SK-N-SH (cell line): ENCODE measurements around the gene MLIP. TPM values are rescaled to one million over a fixed set of nuclear protein-coding genes. Genes with fewer than 3 reads are reported as not detected.

Source experiments
- CTCF ChIA-PET: fragments of 300-600, 350-600 bp; formaldehyde crosslinking; extraction: SDS; loops from one replicate; lab custom pipeline; 2021; lab: Yijun Ruan, JAX
- POLR2A ChIA-PET: fragments of 350-600 bp; sonication (Branson Sonifier 250); formaldehyde crosslinking; extraction: SDS; loops from one replicate; lab custom pipeline; 2020; ENCODE audit warnings: antibody characterized with exemption, inconsistent platforms; lab: Yijun Ruan, JAX
- DNase-seq: peaks from one replicate; pipeline ENCODE4 v3.0.0; 2012
- H2AFZ ChIP-seq: fragments of 200-600 bp; sonication (generic); 2 replicates; pipeline ENCODE4 v1.8.1; 2016; ENCODE audit warnings: antibody characterized with exemption, mild to moderate bottlenecking, low read depth
- H3F3A ChIP-seq: fragments of 200-600 bp; sonication (generic); replicated peaks from 2 replicates; pipeline ENCODE3; 2016; ENCODE audit warnings: antibody characterized with exemption, mild to moderate bottlenecking; ENCODE audit not compliant: insufficient read depth
- H3K27ac ChIP-seq, 2 experiments: fragments of 200-500 bp in 1 of 2; fragments of 200-600 bp in 1 of 2; sonication (Bioruptor generic) in 1 of 2; sonication (generic), shearing (Covaris generic) in 1 of 2; 2 replicates each; pipeline versions ENCODE4 v1.5.1 to v1.6.1; 2014 to 2016; ENCODE audit warnings: low read depth in 2 of 2, inconsistent platforms in 1 of 2, low read length in 1 of 2, mild to moderate bottlenecking in 1 of 2, mixed read lengths in 1 of 2
- H3K27me3 ChIP-seq: fragments of 200-600 bp; sonication (generic), shearing (Covaris generic); 2 replicates; pipeline ENCODE4 v1.6.1; 2016; ENCODE audit warnings: mixed run types; ENCODE audit not compliant: insufficient read depth
- H3K36me3 ChIP-seq, 2 experiments: fragments of 200-500 bp in 1 of 2; fragments of 200-600 bp in 1 of 2; sonication (Bioruptor generic) in 1 of 2; sonication (generic) in 1 of 2; replicated peaks in 1 of 2; 2 replicates each; pipeline versions ENCODE3 to v1.5.1; 2014 to 2016; ENCODE audit warnings: low read length in 1 of 2, mild to moderate bottlenecking in 1 of 2; ENCODE audit not compliant: insufficient read depth in 2 of 2, control insufficient read depth in 1 of 2
- H3K4me1 ChIP-seq, 2 experiments: fragments of 200-500 bp in 1 of 2; fragments of 200-600 bp in 1 of 2; sonication (Bioruptor generic) in 1 of 2; sonication (generic), shearing (Covaris generic) in 1 of 2; 2 replicates each; pipeline versions ENCODE4 v1.5.1 to v1.6.1; 2014 to 2016; ENCODE audit warnings: low read depth in 1 of 2, low read length in 1 of 2, mixed run types in 1 of 2; ENCODE audit not compliant: insufficient read depth in 2 of 2, control insufficient read depth in 1 of 2
- H3K4me2 ChIP-seq: fragments of 200-600 bp; sonication (generic), shearing (Covaris generic); 2 replicates; pipeline ENCODE4 v1.6.1; 2017; ENCODE audit warnings: mixed run types
- H3K4me3 ChIP-seq, 2 experiments: fragments of 200-500 bp in 1 of 2; fragments of 200-600 bp in 1 of 2; sonication (Bioruptor generic) in 1 of 2; sonication (generic), shearing (Covaris generic) in 1 of 2; 2 replicates each; pipeline versions ENCODE4 v1.5.1 to v1.8.1; 2014 to 2016; ENCODE audit warnings: low read depth in 2 of 2, inconsistent platforms in 1 of 2, low read length in 1 of 2, mild to moderate bottlenecking in 1 of 2, mixed read lengths in 1 of 2, moderate library complexity in 1 of 2
- H3K79me2 ChIP-seq: fragments of 200-600 bp; sonication (generic); 2 replicates; pipeline ENCODE4 v1.8.1; 2017; ENCODE audit warnings: mild to moderate bottlenecking; ENCODE audit not compliant: insufficient read depth
- H3K9ac ChIP-seq: fragments of 200-600 bp; sonication (generic); 2 replicates; pipeline ENCODE4 v1.6.1; 2017; ENCODE audit warnings: mixed run types
- H3K9me2 ChIP-seq: fragments of 200-600 bp; sonication (generic); 2 replicates; pipeline ENCODE4 v1.6.1; 2017; ENCODE audit warnings: mixed run types
- H3K9me3 ChIP-seq: fragments of 200-600 bp; sonication (generic); 2 replicates; pipeline ENCODE4 v1.6.1; 2017; ENCODE audit warnings: mixed run types, mild to moderate bottlenecking, moderate library complexity
- H4K20me1 ChIP-seq: fragments of 200-600 bp; sonication (generic); 2 replicates; pipeline ENCODE4 v1.6.1; 2017; ENCODE audit warnings: mild to moderate bottlenecking, mixed run types; ENCODE audit not compliant: insufficient read depth
- ELF1 ChIP-seq: IDR thresholded peaks from 2 replicates; pipeline ENCODE4 v1.4.0; 2012
- EZH2phosphoT487 ChIP-seq: fragments of 200-600 bp; sonication (generic); IDR thresholded peaks from 2 replicates; pipeline ENCODE4 v1.6.1; 2017; ENCODE audit warnings: low read depth, mixed run types, mild to moderate bottlenecking, antibody characterized with exemption, moderate library complexity, borderline replicate concordance
- FOSL2 ChIP-seq: IDR thresholded peaks from 2 replicates; pipeline ENCODE4 v1.4.0; 2012; ENCODE audit warnings: low read depth, mild to moderate bottlenecking, moderate library complexity, borderline replicate concordance
- FOXJ3 ChIP-seq: sonication (generic); formaldehyde crosslinking; IDR thresholded peaks from 2 replicates; pipeline ENCODE4 v1.5.1; 2020; ENCODE audit warnings: mild to moderate bottlenecking, missing genetic modification reagents
- FOXM1 ChIP-seq: IDR thresholded peaks from 2 replicates; pipeline ENCODE4 v1.4.0; 2012; ENCODE audit warnings: low read depth, mild to moderate bottlenecking
- GABPA ChIP-seq: IDR thresholded peaks from 2 replicates; pipeline ENCODE4 v1.4.0; 2012; ENCODE audit warnings: low read depth, mild to moderate bottlenecking
- GATA2 ChIP-seq: sonication (generic); formaldehyde crosslinking; IDR thresholded peaks from 2 replicates; pipeline ENCODE4 v1.5.0; 2020; ENCODE audit warnings: mild to moderate bottlenecking, missing genetic modification reagents
- JUND ChIP-seq: IDR thresholded peaks from 2 replicates; pipeline ENCODE4 v1.4.0; 2012
- MEF2A ChIP-seq: IDR thresholded peaks from 2 replicates; pipeline ENCODE4 v1.4.0; 2012; ENCODE audit warnings: low read depth, borderline replicate concordance
- NRF1 ChIP-seq: IDR thresholded peaks from 2 replicates; pipeline ENCODE4 v1.6.1; 2012; ENCODE audit warnings: low read depth, mild to moderate bottlenecking, low read length
- RAD21 ChIP-seq: IDR thresholded peaks from 2 replicates; pipeline ENCODE4 v1.6.1; 2012; ENCODE audit warnings: mild to moderate bottlenecking, low read length
- RFX5 ChIP-seq: IDR thresholded peaks from 2 replicates; pipeline ENCODE4 v1.6.1; 2012; ENCODE audit warnings: mild to moderate bottlenecking, improper control_type of control experiment, low read length
- RXRA ChIP-seq: IDR thresholded peaks from 2 replicates; pipeline ENCODE4 v1.4.0; 2012; ENCODE audit warnings: low read depth, mild to moderate bottlenecking, borderline replicate concordance
- TAF1 ChIP-seq: IDR thresholded peaks from 2 replicates; pipeline ENCODE4 v1.6.1; 2012; ENCODE audit warnings: low read depth, mild to moderate bottlenecking, low read length, moderate library complexity, borderline replicate concordance
- TCF12 ChIP-seq: IDR thresholded peaks from 2 replicates; pipeline ENCODE4 v1.4.0; 2012
- TEAD4 ChIP-seq: IDR thresholded peaks from 2 replicates; pipeline ENCODE4 v1.4.0; 2012; ENCODE audit warnings: mild to moderate bottlenecking, borderline replicate concordance; ENCODE audit not compliant: insufficient read depth
- USF2 ChIP-seq: fragments of 150-350 bp; IDR thresholded peaks from 2 replicates; pipeline ENCODE4 v1.6.1; 2017; ENCODE audit warnings: antibody characterized with exemption, low read length, low read depth, borderline replicate concordance
- YY1 ChIP-seq: IDR thresholded peaks from 2 replicates; pipeline ENCODE4 v1.4.0; 2012; ENCODE audit warnings: low read depth, mild to moderate bottlenecking
- WGBS: methylation state at CpG from one replicate; pipeline ENCODE4 v1.1.6; 2017; ENCODE audit warnings: low lambda C conversion rate; 5-methylcytosine and 5-hydroxymethylcytosine counted together
- polyA plus RNA-seq, 3 experiments: library from polyadenylated mRNA; depleted of rRNA; stranded (reverse); fragments of >200 nt; gene quantifications; 2 replicates each; pipeline ENCODE4 v1.2.3, GENCODE V29; 2012
- TF ChIP-seq, protein P1 (sequence below): IDR thresholded peaks from 2 replicates; pipeline ENCODE4; 2012
- TF ChIP-seq, protein P2 (sequence below): IDR thresholded peaks from 2 replicates; pipeline ENCODE4 v1.6.1; 2012; ENCODE audit warnings: mild to moderate bottlenecking, low read depth, low read length, moderate library complexity
- TF ChIP-seq, protein P3 (sequence below): IDR thresholded peaks from 2 replicates; pipeline ENCODE4 v1.4.0; 2012; ENCODE audit warnings: low read depth, borderline replicate concordance

The MLIP gene
- polyA plus RNA-seq, 1 of the 3 experiments (the other 2 are of a cell fraction), result not detected

GRCh38 chr6:54308289-54308985 is 197.2 kb downstream of the MLIP start, which contains the start of gene TINAG:
TSS of gene TINAG (plus strand) at chr6:54308441. CDS start at chr6:54308551, 110 bp downstream.
- Histone ChIP-seq H4K20me1 (no peaks in the 10 kb centered on the region), H3K9me2 (no peaks in the 10 kb centered on the region), H3K36me3 (no peaks in the 10 kb centered on the region), H3K4me3 (no peak within 1 kb of the TSS), H3F3A (no peaks in the 10 kb centered on the region), H3K9ac (no peak within 1 kb of the TSS), H3K79me2 (no peaks in the 10 kb centered on the region), H3K27me3 (no peaks in the 10 kb centered on the region), H3K9me3 (no peaks in the 10 kb centered on the region), H3K4me2 (no peak within 1 kb of the TSS), H3K4me1 (no peaks in the 10 kb centered on the region), H2AFZ (peak within 1 kb of the TSS; percentile 71), H3K27ac (no peak within 1 kb of the TSS)
- ChIA-PET POLR2A (no interaction called here), CTCF (no interaction called here)
- WGBS, result 34% methylated on average over 10 of the region's 10 CpGs
- TF ChIP-seq, protein P1, sequence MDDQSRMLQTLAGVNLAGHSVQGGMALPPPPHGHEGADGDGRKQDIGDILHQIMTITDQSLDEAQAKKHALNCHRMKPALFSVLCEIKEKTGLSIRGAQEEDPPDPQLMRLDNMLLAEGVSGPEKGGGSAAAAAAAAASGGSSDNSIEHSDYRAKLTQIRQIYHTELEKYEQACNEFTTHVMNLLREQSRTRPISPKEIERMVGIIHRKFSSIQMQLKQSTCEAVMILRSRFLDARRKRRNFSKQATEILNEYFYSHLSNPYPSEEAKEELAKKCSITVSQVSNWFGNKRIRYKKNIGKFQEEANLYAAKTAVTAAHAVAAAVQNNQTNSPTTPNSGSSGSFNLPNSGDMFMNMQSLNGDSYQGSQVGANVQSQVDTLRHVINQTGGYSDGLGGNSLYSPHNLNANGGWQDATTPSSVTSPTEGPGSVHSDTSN, result no peak
- TF ChIP-seq TAF1, result no peak
- no peak for TF ChIP-seq USF2
- TF ChIP-seq MEF2A, result no peak
- TF ChIP-seq FOXJ3 (CRISPR knock-in tag), result no peak
- TF ChIP-seq GATA2 (CRISPR knock-in tag), result no peak
- TF ChIP-seq RFX5, result no peak
- TF ChIP-seq TCF12, result no peak
- no peak for TF ChIP-seq RAD21
- DNase-seq, result no peak

DNA sequence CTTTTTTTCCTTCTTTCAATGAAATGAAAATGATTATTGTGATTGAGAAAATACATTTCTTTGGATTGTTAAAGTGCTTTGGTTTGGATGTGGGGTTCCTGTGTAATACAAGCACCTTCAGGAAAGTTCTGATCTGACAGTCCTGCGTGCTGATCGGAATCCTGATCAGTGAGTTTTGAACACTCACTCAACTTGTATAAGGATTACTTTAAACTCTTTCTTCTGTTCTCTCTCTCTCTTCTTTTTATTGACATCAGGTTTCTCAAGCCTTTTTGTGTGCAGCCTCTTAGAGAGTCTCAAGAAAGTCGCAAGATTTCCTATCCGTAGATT is 197.7 kb downstream of the MLIP start:
- Histone ChIP-seq H2AFZ (peak overlapping the region; percentile 71), H3K36me3 (no peaks in the 10 kb centered on the region), H3K79me2 (no peaks in the 10 kb centered on the region), H3K27me3 (no peaks in the 10 kb centered on the region), H4K20me1 (no peaks in the 10 kb centered on the region), H3K4me1 (no peaks in the 10 kb centered on the region), H3K9ac (no peak overlapping the region), H3F3A (no peaks in the 10 kb centered on the region), H3K4me3 (no peak overlapping the region), H3K27ac (no peak overlapping the region), H3K9me2 (no peaks in the 10 kb centered on the region), H3K4me2 (no peak overlapping the region), H3K9me3 (no peaks in the 10 kb centered on the region)
- CTCF ChIA-PET, result no interaction called here
- no peak for DNase-seq
- POLR2A ChIA-PET, result no interaction called here
- 23% methylated on average over 4 of the region's 4 CpGs for WGBS
- TF ChIP-seq TEAD4 (no peak), ELF1 (no peak), RXRA (no peak), NRF1 (no peak), FOSL2 (no peak), FOXM1 (no peak), EZH2phosphoT487 (no peak), YY1 (no peak), GABPA (no peak), FOXJ3 (CRISPR knock-in tag) (no peak), JUND (no peak), RFX5 (no peak), RAD21 (no peak)
- TF ChIP-seq, protein P2, sequence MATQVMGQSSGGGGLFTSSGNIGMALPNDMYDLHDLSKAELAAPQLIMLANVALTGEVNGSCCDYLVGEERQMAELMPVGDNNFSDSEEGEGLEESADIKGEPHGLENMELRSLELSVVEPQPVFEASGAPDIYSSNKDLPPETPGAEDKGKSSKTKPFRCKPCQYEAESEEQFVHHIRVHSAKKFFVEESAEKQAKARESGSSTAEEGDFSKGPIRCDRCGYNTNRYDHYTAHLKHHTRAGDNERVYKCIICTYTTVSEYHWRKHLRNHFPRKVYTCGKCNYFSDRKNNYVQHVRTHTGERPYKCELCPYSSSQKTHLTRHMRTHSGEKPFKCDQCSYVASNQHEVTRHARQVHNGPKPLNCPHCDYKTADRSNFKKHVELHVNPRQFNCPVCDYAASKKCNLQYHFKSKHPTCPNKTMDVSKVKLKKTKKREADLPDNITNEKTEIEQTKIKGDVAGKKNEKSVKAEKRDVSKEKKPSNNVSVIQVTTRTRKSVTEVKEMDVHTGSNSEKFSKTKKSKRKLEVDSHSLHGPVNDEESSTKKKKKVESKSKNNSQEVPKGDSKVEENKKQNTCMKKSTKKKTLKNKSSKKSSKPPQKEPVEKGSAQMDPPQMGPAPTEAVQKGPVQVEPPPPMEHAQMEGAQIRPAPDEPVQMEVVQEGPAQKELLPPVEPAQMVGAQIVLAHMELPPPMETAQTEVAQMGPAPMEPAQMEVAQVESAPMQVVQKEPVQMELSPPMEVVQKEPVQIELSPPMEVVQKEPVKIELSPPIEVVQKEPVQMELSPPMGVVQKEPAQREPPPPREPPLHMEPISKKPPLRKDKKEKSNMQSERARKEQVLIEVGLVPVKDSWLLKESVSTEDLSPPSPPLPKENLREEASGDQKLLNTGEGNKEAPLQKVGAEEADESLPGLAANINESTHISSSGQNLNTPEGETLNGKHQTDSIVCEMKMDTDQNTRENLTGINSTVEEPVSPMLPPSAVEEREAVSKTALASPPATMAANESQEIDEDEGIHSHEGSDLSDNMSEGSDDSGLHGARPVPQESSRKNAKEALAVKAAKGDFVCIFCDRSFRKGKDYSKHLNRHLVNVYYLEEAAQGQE, result no peak
- TF ChIP-seq, protein P3, sequence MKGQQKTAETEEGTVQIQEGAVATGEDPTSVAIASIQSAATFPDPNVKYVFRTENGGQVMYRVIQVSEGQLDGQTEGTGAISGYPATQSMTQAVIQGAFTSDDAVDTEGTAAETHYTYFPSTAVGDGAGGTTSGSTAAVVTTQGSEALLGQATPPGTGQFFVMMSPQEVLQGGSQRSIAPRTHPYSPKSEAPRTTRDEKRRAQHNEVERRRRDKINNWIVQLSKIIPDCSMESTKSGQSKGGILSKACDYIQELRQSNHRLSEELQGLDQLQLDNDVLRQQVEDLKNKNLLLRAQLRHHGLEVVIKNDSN, result no peak
- TF ChIP-seq, protein P1, result no peak
